GM18526 (cell line): ENCODE data around the gene HCN1.

Source experiments
- POLR2A ChIP-seq: IDR thresholded peaks from 3 replicates; pipeline ENCODE4 v1.6.1; 2011; ENCODE audit not compliant: insufficient read length; ENCODE audit errors: extremely low read depth

HCN1 gene

GRCh38 chr5:45696206-45696836, at the start of gene HCN1:
Gene HCN1, minus strand, starts transcription at chr5:45696380.
- no peak for TF ChIP-seq POLR2A

GRCh38 chr5:45741110-45741509, 44.9 kb upstream of the HCN1 start:
- no peak for TF ChIP-seq POLR2A

GRCh38 chr5:45737153-45737552, 41.0 kb upstream of the HCN1 start:
- no peak for TF ChIP-seq POLR2A

GRCh38 chr5:45725537-45725936, 29.4 kb upstream of the HCN1 start:
- TF ChIP-seq POLR2A = no peak

- no peak for TF ChIP-seq POLR2A
Observed at GRCh38 chr5:45697201-45697600, 1.0 kb upstream of the HCN1 start.

- TF ChIP-seq POLR2A = no peak
Observed at GRCh38 chr5:45695804-45696156, 400 bp downstream of the HCN1 start.

GRCh38 chr5:45694971-45695803, 993 bp downstream of the HCN1 start:
- no peak for TF ChIP-seq POLR2A

- TF ChIP-seq POLR2A = no peak
Observed at GRCh38 chr5:45694255-45694814, 1.8 kb downstream of the HCN1 start.

- TF ChIP-seq POLR2A = no peak
Observed at GRCh38 chr5:45692481-45692880, 3.7 kb downstream of the HCN1 start.

- no peak for TF ChIP-seq POLR2A
Observed at GRCh38 chr5:45691656-45692055, 4.5 kb downstream of the HCN1 start.

GRCh38 chr5:45687701-45688100, 8.5 kb downstream of the HCN1 start:
- TF ChIP-seq POLR2A = no peak

GRCh38 chr5:45686620-45687019, 9.6 kb downstream of the HCN1 start:
- TF ChIP-seq POLR2A = no peak

GRCh38 chr5:45684118-45684517, 12.1 kb downstream of the HCN1 start:
- no peak for TF ChIP-seq POLR2A

- TF ChIP-seq POLR2A = no peak
Observed at GRCh38 chr5:45680950-45681349, 15.2 kb downstream of the HCN1 start.

- TF ChIP-seq POLR2A = no peak
Observed at GRCh38 chr5:45677524-45677923, 18.7 kb downstream of the HCN1 start.

- TF ChIP-seq POLR2A = no peak
Observed at GRCh38 chr5:45672271-45672670, 23.9 kb downstream of the HCN1 start.
